HG03045 (cell line): ENCODE measurements around the gene CDK17.
"Not testable (repeated sequence)": the region's sequence is repeated elsewhere in the genome, so short reads cannot be mapped to it uniquely, and the experiment has no call there.

Experiments
- ATAC-seq: cut with Tn5 transposase; IDR thresholded peaks from one replicate; pipeline ENCODE4 v1.9.1; 2021; ENCODE audit warnings: mild to moderate bottlenecking, moderate library complexity; ENCODE audit not compliant: unreplicated experiment

CDK17 gene

DNA sequence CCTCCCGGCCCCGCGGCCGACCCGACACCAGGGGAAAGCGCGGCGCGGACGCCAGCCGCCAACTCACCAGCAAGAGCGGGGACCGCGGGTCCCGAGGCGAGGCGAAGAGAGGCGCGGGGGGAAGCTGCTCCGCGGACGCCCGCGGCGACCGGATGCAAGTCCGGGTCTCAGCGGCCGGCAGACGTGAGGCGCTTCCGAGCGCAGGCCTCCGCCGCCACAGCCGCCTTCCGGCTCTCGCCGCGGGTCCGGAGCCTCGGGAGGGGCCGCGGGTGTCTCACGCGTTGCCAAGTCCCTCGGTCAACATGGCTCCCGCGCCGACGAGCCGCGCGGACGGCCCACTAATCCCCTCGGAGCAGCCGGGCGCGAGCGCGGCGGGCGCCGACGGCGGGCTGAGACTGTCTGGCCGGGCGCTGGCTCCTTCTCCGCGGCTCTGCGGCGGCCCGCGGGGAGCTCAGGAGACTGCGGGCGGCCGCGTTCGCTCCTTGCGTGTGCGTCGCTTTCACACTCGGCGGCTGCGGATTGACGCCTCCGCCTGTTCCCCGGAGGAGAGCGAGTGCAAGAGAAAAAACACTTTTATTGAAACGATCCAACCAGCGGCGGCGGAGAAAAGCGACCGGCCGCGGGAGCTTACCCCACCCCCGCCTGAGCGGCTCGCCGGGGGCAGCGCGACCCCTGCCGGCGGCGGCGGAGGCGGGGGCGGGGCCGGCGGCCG, at the start of gene CDK17:
TSS of gene CDK17 (minus strand) at position 521 of the 712 bp plus-strand sequence. CDS start 65,603 bp downstream, outside the sequence.
- peak; percentile 60 for ATAC-seq

- ATAC-seq = no peak
Observed at GRCh38 chr12:96448300-96448699, 48.1 kb upstream of the CDK17 start.

DNA sequence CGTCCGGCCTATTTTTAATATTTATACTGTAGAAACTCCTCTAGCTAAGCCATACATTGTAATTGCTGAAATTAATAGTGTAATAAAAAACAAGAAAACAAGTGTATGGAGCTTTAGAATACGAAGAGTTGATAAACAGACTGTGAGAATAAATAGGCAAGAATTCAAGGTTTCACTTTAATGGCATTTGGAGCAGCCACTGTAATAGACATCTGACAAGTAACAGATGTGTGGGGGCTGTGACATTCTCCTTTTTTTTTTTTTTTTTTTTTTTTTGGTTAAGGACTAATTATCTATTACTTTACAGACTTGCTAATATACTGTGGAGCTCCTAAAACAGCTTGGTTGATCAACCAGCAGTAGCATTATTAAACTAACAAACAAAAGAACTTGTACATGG, 47.0 kb upstream of the CDK17 start:
- ATAC-seq = no peak

DNA sequence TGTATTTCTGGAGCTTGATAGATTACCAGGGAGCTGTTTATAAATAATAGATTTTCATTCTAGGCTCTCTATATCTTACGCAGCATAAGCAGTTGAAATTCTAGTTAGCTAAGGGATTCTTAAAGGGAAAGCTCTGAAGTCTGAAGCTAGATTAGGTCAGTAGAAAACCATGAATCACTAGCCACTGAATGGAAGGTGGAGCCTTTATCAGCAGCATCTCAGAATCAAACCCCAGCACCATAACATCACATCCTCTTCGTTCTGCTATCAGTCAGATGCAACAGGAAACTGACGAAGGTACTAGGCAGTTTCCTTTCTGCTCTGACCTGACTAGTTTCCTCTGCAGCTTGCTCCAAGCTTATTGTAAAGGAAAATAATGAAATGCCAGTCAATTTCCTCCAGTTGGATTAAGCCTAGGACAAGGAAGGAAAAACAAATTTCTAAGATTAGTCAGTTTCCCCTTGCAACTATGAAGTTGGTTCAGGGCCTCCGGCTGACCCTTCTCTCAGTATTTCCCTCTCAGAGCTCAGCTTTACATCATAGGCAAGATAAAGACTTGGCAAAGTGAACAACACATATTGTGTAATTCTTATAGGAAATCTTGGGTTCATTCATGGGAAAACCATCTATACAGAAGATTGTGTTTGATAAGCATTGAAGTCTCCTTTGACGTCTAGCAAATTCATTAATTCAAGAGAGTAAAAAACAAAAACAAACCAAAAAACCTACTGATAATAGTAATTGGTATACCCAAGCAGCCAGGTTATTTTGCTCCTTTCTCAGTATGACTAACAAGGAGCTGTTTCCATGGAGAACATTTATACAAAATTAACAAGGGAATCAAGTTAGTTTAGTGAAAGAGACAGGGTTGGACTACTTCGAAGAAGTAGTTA, 45.7 kb upstream of the CDK17 start:
- ATAC-seq = peak; percentile 76

DNA sequence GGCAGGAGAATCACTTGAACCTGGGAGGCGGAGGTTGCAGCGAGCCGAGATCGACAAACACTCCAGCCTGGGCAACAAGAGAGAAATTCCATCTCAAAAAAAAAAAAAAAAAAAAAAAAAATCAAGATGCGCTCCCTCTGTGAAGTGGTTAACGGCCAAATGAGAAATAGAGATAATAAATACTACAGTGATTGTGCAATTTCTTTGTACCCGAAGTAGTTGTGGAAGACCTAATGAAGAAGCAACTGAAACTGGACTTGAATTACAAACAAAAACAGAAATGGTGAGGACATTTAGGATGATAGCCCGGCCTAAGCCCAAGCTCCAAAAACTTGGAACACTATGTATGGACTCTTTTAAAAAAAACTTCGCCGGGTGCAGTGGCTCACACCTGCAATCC, 44.2 kb upstream of the CDK17 start:
- ATAC-seq = no peak

DNA sequence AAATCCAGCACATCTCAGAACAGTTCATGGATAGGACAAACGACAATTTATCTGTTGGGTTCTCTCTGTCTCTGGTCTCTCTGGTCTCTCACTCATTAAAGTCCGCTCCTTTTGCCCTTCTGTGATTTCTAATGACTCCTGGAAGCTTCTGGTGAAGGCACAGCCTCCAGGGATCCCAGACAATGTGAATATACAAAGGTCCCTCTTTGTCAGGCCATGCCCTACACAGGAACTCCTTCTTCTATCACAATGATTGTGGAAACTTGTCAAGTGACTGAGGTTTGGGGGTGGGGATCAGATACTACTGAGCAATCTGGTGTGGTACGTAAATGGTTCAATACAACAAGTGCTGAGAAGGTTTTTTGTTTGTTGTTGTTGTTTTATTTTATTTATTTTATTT, 42.7 kb upstream of the CDK17 start:
- no peak for ATAC-seq

DNA sequence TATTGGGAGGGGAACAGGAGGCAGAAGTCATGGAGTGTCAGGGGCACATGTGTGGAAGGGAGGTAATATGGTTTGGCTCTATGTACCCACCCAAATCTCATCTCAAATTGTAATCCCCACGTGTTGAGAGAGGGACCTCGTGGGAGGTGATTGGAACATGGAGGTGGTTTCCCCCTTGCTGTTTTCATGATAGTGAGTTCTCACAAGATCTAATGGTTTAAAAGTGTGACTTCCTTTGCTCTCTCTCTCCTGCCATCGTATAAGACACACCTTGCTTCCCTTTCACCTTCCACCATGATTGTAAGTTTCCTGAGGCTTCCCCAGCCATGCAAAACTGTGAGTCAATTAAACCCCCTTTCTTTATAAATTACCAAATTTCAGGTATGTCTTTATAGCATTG, 41.6 kb upstream of the CDK17 start:
- no peak for ATAC-seq

GRCh38 chr12:96438330-96438729, 38.1 kb upstream of the CDK17 start:
- no peak for ATAC-seq

DNA sequence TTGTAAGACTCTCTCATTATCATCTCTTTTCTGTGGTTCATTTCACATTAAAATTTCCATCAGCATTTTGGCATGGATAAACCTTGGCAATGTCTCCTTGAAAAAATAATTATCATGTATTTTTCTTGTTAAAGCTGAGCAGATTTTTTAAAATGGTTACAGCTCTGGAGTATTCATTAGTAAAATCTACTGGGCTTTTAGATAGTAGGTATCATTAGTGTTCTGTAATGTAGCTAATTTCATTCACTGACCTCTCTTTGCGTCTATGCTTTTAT, 36.9 kb upstream of the CDK17 start:
- ATAC-seq = no peak

DNA sequence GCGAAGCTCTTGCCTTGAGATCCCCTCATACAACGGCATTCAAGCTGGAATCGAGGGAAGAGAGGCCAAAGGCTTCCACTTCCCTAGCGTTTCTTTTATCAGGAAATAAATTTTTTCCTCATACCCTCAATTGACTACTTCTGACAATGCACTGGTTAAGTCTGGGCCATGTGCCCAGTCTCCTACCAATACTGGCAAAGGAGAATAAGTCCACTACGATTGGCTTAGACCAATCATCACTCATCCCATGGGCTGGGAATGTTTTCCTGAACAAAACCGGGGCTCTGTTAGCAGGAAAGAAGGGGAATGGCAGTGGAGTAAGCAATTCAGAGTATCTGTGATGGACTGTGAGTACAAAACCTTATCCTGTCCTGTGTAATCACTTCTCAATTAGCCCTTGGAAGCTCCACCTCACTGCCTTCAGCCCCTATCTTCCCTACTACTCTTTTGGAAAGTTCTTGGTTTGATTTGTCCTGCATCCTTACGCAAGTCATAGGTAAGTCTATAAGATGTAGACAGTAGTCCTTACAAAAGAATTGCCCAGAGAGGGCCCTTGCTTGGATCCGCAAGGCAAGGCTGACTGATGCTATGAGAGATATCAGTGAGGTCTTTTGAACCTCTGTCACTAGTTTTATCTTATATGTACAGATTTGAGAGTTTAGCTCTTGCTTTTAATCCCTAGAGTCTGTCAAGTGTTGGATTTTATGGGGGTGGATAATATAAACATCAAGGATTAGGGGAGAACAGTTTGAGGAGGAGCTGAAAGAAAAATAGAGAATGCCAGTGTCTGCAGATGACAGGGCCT, 36.3 kb upstream of the CDK17 start:
- ATAC-seq = no peak

DNA sequence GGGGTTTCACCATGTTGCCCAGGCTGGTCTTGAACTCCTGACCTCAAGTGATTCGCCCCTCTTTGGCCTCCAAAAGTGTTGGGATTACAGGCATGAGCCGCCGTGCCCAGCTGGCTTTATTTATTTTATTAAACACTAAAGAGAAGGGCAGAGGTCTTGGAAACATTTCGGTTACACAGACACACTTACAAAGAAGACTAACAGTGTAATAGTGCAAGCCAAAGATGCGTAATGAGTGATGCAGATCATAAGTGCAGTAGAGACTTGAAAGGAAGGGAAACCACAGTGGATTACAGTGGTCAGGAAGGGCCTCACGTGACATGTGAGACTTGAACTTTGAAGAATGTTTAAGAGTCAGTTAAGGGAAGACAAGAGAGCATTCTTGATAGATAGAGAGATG, 33.9 kb upstream of the CDK17 start:
- no peak for ATAC-seq

DNA sequence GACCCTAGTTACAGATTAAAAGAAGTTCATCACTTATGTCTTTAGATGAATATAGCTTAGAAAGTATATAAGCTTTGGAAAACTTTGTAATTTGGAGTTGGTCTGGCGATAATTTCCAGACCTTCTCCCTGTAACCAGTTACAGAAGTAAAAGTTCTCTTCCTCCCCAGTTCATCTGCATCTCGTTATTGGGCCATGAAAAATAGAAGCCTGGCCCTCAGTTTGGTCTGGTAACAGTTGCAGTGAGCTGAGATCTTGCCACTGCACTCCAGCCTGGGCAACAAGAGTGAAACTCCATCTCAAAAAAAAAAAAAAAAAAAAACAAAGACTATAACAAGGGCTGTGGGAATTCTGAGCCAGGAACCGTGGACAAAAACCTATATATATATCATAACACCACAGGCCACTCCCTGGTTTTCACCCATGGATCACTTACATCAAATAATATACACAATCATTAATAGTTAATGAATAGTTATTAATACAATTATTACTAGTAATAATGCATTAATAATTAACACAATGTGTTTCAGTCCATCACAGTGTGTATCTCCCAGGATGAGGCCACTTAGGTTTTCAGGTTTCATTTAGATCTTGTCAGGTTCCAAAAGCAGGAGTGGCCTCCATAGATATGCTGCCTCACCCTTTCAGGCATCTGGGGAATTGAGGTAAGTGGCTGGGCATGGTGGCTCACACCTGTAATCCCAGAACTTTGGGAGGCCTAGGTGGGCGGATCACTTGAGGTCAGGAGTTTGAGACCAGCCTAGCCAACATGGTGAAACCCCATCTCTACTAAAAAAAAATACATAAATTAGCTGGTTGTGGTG, 32.5 kb upstream of the CDK17 start:
- not testable (repeated sequence) for ATAC-seq

GRCh38 chr12:96431067-96431466, 30.8 kb upstream of the CDK17 start:
- no peak for ATAC-seq

DNA sequence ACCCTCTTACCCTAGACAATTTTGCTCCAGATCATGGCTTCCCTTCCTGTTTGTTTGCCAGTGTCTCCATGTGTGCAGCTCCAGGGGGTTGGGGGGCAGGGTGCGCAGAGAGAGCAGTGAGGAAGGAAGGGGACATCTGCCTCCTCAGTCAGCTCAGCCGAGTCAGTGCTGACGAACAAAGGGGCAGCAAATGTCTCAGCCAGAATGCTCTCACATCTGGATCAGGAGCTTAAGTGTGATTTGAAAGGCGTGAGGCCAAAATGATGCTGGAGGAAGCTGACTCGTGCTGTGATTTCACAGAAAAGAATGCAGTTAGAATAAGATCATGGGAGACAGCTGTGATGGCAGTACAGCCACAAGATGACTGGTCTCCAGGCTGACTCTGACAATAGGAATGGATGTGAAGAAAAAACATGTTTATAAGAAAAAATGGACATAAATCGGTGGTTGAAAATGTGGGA, 27.1 kb upstream of the CDK17 start:
- ATAC-seq = no peak

GRCh38 chr12:96425951-96426350, 25.7 kb upstream of the CDK17 start:
- no peak for ATAC-seq

DNA sequence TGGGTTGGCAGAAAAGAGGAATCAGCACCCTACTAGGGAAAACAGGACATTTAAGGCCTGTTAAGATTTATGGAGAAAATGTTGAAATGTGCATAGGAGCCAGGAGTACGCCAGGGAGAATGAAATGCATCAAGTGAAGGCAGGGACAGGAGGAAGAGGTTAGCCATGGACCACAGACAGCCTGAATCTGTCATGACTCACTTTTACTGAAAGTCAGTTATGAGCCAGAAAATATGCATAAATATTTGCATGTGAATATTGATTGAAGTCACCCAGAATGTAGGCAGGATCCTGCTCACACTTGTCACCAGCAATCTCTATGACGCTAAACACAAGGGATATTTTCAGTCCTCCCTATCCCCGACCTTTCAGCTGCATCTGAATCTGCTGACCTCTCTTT, 25.1 kb upstream of the CDK17 start:
- no peak for ATAC-seq

DNA sequence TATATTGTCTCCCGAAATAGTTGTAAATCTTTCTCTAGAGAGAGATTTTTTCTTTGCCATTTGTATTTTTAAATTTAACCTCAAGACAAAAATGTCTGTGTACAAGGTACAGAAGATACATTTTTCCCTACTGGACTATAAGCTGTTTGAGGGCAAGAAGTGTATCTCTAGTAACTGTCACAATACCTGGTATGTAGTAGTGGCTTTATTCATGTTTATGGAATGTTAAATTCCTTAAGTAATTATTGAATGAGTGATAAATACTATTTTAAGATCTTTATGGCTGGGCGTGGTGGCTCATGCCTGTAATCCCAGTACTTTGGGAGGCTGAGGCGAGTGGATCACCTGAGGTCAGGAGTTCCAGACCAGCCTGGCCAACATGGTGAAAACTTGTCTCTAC, 24.4 kb upstream of the CDK17 start:
- ATAC-seq = no peak

- ATAC-seq = no peak
Observed at GRCh38 chr12:96422192-96422591, 22.0 kb upstream of the CDK17 start.

- ATAC-seq = no peak
Observed at GRCh38 chr12:96421014-96421413, 20.8 kb upstream of the CDK17 start.

- no peak for ATAC-seq
Observed at GRCh38 chr12:96420277-96420835, 20.1 kb upstream of the CDK17 start.
